Measurements from ENCODE around the gene NRXN3. TPM values are rescaled to one million over a fixed set of nuclear protein-coding genes. Genes with fewer than 3 reads are reported as not detected.

NRXN3 gene
- total and polyA plus RNA-seq, 2 experiments from 2014 or later = 1.0 to 1.8 TPM

DNA sequence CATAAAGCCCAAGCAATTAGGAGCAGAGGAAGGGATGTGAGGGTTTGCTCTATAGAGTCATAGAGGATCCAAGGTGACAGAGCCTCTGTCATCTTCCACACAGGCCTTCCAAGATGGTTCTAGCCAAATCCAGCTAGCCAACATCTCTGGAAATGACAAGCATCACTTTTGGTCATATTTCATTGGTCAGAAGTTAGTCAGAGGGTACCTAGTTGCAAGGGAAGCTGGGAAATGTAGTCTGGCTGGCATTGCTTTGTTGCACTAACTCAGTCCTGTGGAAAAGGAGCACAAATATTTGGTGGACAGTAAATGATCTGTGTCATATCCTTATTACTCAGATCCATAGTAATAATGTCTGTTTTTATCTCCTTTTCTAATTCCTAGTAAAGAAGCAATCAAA is 715.7 kb downstream of the NRXN3 start:
- H4K20me1 ChIP-seq (replicated peaks; ENCODE audit: insufficient read depth) = no peaks in the 10 kb centered on the region
- no peak overlapping the region for H3K27ac Mint-ChIP-seq
- TF ChIP-seq, protein P1, sequence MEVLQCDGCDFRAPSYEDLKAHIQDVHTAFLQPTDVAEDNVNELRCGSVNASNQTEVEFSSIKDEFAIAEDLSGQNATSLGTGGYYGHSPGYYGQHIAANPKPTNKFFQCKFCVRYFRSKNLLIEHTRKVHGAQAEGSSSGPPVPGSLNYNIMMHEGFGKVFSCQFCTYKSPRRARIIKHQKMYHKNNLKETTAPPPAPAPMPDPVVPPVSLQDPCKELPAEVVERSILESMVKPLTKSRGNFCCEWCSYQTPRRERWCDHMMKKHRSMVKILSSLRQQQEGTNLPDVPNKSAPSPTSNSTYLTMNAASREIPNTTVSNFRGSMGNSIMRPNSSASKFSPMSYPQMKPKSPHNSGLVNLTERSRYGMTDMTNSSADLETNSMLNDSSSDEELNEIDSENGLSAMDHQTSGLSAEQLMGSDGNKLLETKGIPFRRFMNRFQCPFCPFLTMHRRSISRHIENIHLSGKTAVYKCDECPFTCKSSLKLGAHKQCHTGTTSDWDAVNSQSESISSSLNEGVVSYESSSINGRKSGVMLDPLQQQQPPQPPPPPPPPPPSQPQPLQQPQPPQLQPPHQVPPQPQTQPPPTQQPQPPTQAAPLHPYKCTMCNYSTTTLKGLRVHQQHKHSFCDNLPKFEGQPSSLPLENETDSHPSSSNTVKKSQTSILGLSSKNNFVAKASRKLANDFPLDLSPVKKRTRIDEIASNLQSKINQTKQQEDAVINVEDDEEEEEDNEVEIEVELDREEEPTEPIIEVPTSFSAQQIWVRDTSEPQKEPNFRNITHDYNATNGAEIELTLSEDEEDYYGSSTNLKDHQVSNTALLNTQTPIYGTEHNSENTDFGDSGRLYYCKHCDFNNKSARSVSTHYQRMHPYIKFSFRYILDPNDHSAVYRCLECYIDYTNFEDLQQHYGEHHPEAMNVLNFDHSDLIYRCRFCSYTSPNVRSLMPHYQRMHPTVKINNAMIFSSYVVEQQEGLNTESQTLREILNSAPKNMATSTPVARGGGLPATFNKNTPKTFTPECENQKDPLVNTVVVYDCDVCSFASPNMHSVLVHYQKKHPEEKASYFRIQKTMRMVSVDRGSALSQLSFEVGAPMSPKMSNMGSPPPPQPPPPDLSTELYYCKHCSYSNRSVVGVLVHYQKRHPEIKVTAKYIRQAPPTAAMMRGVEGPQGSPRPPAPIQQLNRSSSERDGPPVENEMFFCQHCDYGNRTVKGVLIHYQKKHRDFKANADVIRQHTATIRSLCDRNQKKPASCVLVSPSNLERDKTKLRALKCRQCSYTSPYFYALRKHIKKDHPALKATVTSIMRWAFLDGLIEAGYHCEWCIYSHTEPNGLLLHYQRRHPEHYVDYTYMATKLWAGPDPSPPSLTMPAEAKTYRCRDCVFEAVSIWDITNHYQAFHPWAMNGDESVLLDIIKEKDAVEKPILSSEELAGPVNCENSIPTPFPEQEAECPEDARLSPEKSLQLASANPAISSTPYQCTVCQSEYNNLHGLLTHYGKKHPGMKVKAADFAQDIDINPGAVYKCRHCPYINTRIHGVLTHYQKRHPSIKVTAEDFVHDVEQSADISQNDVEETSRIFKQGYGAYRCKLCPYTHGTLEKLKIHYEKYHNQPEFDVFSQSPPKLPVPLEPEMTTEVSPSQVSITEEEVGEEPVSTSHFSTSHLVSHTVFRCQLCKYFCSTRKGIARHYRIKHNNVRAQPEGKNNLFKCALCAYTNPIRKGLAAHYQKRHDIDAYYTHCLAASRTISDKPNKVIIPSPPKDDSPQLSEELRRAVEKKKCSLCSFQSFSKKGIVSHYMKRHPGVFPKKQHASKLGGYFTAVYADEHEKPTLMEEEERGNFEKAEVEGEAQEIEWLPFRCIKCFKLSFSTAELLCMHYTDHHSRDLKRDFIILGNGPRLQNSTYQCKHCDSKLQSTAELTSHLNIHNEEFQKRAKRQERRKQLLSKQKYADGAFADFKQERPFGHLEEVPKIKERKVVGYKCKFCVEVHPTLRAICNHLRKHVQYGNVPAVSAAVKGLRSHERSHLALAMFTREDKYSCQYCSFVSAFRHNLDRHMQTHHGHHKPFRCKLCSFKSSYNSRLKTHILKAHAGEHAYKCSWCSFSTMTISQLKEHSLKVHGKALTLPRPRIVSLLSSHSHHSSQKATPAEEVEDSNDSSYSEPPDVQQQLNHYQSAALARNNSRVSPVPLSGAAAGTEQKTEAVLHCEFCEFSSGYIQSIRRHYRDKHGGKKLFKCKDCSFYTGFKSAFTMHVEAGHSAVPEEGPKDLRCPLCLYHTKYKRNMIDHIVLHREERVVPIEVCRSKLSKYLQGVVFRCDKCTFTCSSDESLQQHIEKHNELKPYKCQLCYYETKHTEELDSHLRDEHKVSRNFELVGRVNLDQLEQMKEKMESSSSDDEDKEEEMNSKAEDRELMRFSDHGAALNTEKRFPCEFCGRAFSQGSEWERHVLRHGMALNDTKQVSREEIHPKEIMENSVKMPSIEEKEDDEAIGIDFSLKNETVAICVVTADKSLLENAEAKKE (CRISPR knock-in tag; IDR thresholded peaks at IDR 0.05) = no peak
- no peak for TF ChIP-seq EZH2 (IDR thresholded peaks at IDR 0.05; ENCODE audit: low read depth, unreplicated experiment)
- H3K79me2 ChIP-seq (replicated peaks; ENCODE audit: insufficient read depth) = no peaks in the 10 kb centered on the region
- H3K9me3 Mint-ChIP-seq = peaks cover 23% of the 10 kb centered on the region
- no peak overlapping the region for H3K27ac ChIP-seq (ENCODE audit: low read depth)
- no peak for DNase-seq (ENCODE audit: low spot score)
- no peaks in the 10 kb centered on the region for H3F3A ChIP-seq (replicated peaks; ENCODE audit: low read depth)
- H2AFZ ChIP-seq = no peak overlapping the region
- H3K4me1 Mint-ChIP-seq = no peaks in the 10 kb centered on the region
- H3K9me2 ChIP-seq (ENCODE audit: insufficient read depth) = no peaks in the 10 kb centered on the region
- no peak overlapping the region for H3K4me3 Mint-ChIP-seq
- H3K4me3 ChIP-seq = no peak overlapping the region
- H3K27me3 ChIP-seq (ENCODE audit: insufficient read depth) = no peaks in the 10 kb centered on the region
- H3K36me3 Mint-ChIP-seq (ENCODE audit: low read depth) = peaks cover 17% of the 10 kb centered on the region; the same call in 2 of the 3 replicates
- no peak for ATAC-seq
- no peaks in the 10 kb centered on the region for H3K4me1 ChIP-seq (ENCODE audit: insufficient read depth)
- no peaks in the 10 kb centered on the region for H3K36me3 ChIP-seq (ENCODE audit: insufficient read depth)
- H3K27me3 Mint-ChIP-seq (ENCODE audit: insufficient read depth, low read depth, poor library complexity) = peaks cover 2% of the 10 kb centered on the region
- H3K4me2 ChIP-seq = no peak overlapping the region

DNA sequence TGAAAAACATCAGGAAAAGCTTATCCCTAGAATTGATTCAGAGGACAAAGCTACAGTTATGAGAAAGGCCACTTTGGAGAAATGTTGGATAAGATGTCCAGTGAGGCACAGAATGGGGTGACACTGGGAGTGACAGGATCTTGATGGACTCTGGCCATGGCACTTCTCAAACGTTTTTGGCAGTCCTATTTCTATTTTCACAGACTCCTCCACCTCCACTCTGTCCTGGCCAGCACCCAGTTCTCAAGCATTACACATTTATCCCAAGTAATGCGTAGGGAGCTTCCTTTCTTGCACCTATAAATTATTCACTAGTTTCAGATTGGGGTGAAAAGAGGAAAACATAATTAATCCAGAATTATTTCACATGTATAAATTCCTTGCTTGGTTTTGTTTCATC is 727.3 kb downstream of the NRXN3 start:
- ATAC-seq (no peak), DNase-seq (ENCODE audit: low spot score) (no peak)
- Mint-ChIP-seq H3K9me3 (peaks cover 3% of the 10 kb centered on the region; the same call in 1 of the 3 replicates), H3K4me1 (peaks cover 41% of the 10 kb centered on the region), H3K36me3 (ENCODE audit: low read depth) (peaks cover 9% of the 10 kb centered on the region; the same call in 2 of the 3 replicates), H3K27ac (no peak overlapping the region), H3K4me3 (no peak overlapping the region), H3K27me3 (ENCODE audit: insufficient read depth, low read depth, poor library complexity) (no peaks in the 10 kb centered on the region)
- Histone ChIP-seq H3K4me2 (no peak overlapping the region), H3K27ac (ENCODE audit: low read depth) (no peak overlapping the region), H3K27me3 (ENCODE audit: insufficient read depth) (no peaks in the 10 kb centered on the region), H3K36me3 (ENCODE audit: insufficient read depth) (0 out of 2 replicates have a peak, but pooled peaks cover 6% of the 10 kb centered on the region), H3K4me1 (ENCODE audit: insufficient read depth) (peaks cover 13% of the 10 kb centered on the region; the same call in 1 of the 2 replicates), H3K4me3 (no peak overlapping the region), H4K20me1 (replicated peaks; ENCODE audit: insufficient read depth) (no peaks in the 10 kb centered on the region), H3K9me2 (ENCODE audit: insufficient read depth) (no peaks in the 10 kb centered on the region; the same call in 1 of the 2 replicates), H3F3A (replicated peaks; ENCODE audit: low read depth) (no peaks in the 10 kb centered on the region), H3K79me2 (replicated peaks; ENCODE audit: insufficient read depth) (no peaks in the 10 kb centered on the region), H2AFZ (no peak overlapping the region)
- TF ChIP-seq EZH2phosphoT487 (IDR thresholded peaks at IDR 0.05; ENCODE audit: unreplicated experiment) (no peak), EZH2 (IDR thresholded peaks at IDR 0.05; ENCODE audit: low read depth, unreplicated experiment) (no peak), STAT1 (IDR thresholded peaks at IDR 0.05; ENCODE audit: unreplicated experiment) (no peak), JUNB (IDR thresholded peaks at IDR 0.05; ENCODE audit: unreplicated experiment) (no peak), ZNF331 (CRISPR knock-in tag; IDR thresholded peaks at IDR 0.05; ENCODE audit: low read depth) (no peak)
- TF ChIP-seq, protein P2, sequence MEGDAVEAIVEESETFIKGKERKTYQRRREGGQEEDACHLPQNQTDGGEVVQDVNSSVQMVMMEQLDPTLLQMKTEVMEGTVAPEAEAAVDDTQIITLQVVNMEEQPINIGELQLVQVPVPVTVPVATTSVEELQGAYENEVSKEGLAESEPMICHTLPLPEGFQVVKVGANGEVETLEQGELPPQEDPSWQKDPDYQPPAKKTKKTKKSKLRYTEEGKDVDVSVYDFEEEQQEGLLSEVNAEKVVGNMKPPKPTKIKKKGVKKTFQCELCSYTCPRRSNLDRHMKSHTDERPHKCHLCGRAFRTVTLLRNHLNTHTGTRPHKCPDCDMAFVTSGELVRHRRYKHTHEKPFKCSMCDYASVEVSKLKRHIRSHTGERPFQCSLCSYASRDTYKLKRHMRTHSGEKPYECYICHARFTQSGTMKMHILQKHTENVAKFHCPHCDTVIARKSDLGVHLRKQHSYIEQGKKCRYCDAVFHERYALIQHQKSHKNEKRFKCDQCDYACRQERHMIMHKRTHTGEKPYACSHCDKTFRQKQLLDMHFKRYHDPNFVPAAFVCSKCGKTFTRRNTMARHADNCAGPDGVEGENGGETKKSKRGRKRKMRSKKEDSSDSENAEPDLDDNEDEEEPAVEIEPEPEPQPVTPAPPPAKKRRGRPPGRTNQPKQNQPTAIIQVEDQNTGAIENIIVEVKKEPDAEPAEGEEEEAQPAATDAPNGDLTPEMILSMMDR (conservative IDR thresholded peaks at IDR 0.05; ENCODE audit: low read depth in 2 of 2) = no peak
- TF ChIP-seq, protein P3, sequence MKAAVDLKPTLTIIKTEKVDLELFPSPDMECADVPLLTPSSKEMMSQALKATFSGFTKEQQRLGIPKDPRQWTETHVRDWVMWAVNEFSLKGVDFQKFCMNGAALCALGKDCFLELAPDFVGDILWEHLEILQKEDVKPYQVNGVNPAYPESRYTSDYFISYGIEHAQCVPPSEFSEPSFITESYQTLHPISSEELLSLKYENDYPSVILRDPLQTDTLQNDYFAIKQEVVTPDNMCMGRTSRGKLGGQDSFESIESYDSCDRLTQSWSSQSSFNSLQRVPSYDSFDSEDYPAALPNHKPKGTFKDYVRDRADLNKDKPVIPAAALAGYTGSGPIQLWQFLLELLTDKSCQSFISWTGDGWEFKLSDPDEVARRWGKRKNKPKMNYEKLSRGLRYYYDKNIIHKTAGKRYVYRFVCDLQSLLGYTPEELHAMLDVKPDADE (IDR thresholded peaks at IDR 0.05) = no peak

All from GM23338 (cell line).